Fibroblast of skin of abdomen (primary cell): ENCODE results near the gene C1QB.
"Not testable (repeated sequence)": the region's sequence is repeated elsewhere in the genome, so short reads cannot be mapped to it uniquely, and the experiment has no call there.

Experiments
- DNase-seq: peaks from one replicate; pipeline ENCODE4 v3.0.0-alpha.2; 2013

The C1QB gene

DNA sequence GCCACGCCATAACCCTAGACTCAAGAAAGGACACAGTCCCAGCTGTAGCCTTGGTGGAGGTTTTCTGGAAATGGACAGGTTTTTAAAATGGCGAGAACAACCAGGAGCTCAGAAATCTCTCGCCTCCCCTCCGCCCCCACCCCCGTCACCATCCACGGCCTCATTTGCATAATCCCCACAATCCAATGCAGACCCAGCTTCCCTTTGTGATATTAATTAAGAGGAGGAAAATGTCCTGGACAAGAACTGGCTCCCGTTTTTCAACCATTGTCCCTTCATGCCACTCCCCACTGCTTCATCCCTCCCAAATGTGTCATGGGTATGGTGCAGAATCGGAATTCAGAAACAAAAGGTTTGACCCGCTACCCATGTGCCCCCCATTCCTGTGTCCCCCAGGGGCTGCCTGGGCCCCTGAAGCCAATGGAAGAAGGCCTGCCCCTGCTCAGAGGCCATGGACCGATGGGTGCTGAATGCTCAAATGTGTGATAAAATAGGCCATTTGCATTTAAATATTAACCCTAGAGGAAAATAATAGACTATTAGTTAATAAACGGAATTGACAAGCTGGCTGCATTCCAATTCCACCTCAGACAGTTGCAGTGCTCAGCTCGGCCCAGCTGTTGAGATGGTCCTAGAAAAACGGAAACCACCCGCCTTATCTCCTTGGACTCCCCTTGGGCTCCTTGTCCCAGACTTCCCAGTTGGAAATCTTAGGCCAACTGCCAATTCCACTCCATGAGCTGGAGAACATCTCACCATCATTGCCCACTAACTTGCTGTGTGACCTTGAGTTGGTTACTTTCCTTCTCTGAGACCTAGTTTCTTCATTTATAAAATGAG, 46.9 kb downstream of the C1QB start:
- no peak for DNase-seq

DNA sequence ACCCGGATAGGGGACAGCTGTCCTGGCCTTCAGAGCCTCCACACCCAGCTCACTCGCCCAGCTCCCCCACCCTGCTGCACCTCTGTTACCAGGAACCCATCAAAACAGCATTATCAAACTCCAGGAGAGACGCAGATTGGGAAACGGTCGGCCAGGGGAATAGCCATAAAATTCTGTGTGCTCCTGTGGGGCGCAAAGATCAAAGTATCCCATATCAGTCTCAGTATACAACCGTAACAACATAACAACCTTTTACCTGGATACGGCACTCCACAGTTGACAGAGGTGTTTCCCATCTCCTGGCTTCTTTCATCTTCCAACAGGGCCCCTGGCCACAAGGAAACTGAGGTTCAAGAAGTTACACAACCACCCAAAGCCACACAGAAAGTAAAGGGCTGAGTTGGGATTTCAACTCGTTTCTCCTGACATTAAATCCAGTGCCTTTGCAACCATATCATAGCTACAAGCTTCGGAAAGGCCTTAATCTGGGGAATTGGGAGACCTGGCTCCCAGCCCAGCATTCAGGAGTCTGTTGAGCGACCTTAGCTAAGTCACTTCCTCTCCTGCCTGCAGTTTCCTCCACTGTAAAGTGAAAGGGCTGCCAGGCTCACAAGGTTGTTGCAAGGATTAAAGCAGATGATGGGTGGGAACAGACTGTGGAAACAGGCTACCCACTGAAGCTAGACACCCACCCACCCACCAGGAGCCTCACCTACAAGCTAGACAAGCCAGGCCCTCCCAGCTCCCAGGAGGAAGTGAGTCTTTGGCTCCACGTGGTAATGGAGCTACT, 49.5 kb downstream of the C1QB start:
- DNase-seq: no peak

- peak; percentile 87 for DNase-seq
Observed at GRCh38 chr1:22704440-22705067, 51.5 kb downstream of the C1QB start.

DNA sequence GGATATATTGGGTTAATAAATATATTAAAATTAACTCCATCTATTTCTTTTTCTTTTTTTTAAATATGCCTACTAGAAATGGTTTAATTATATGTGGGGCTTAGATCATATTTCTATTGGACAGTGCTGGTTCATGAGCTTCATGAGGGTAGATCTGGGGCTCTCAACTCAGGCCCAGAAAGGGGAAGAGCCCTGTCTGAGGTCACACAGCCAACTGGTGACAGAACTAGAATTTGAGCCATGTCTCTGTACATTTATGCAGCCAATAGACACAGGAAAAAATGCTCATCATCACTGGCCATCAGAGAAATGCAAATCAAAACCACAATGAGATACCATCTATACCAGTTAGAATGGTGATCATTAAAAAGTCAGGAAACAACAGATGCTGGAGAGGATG, 52.5 kb downstream of the C1QB start:
- no peak for DNase-seq

DNA sequence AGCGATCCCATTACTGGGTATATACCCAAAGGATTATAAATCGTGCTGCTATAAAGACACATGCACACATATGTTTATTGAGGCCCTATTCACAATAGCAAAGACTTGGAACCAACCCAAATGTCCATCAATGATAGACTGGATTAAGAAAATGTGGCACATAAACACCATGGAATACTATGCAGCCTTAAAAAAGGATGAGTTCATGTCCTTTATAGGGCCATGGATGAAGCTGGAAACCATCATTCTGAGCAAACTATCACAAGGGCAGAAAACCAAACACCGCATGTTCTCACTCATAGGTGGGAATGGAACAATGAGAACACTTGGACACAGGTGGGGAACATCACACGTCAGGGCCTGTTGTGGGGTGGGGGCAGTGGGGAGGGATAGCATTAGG, 53.1 kb downstream of the C1QB start:
- DNase-seq: not testable (repeated sequence)

- DNase-seq: no peak
Observed at GRCh38 chr1:22708777-22709176, 55.7 kb downstream of the C1QB start.

DNA sequence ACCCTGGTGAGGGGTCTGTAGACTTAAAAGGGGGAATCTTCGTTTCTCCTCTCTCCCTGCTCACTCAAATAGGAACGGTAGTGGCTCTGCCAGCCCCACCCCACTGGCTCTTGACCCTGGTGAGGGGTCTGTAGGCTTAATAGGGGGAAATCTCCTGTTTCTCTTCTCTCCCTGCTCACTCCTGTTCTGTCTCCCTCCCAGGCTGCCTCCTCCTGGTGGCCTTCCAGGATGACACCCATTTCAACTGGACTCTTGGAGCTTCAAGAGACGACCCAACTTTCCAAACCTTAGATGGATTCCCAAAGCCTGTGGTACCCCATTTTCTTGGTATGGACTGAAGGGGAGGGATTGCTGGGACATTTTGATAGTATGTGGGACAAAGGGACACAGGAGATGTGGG, 56.2 kb downstream of the C1QB start:
- no peak for DNase-seq

DNA sequence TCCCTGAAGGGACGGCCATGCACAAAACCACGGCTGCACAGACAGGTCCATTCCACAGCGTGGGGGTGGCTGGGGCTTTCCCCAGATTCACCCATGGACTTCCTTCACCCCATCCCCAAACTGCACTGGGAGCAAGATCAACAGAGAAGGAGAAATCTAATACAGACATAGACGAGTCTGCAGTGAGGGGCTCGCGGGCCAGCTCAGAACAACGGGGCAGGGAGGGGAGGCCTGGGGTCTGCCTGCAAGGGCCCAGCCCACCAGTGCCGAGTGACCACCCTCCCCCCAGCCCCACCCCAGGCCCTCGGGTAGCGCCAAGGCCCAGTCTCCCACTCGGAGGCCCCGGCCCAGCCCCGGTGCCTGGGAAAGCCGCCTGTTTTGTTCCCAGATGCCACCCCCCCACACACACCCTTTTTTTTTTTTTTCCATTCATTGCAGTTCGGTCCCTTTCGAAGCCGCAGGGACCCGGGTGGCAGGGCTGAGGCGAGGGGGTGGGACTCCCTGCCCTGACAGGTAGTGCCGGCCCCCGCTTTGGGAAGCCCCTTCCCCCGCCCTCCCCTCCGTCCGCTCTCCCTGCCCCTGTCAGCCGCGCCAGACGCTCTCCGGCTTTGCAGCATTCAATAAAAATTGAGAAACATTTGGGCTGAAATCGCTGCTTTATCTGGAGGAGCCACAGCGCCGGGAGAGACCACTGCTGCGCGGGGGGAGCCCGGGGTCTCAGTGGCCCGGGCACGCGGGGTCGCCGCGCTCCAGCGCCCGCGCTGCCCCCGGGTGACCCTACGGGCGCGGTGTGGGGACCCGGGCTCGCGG, 57.1 kb downstream of the C1QB start:
- peak; percentile 76 for DNase-seq

GRCh38 chr1:22710701-22711049, 57.6 kb downstream of the C1QB start, which contains the start of gene EPHB2:
Gene EPHB2 (plus strand): TSS chr1:22710839. CDS start chr1:22710983, 144 bp downstream.
- no peak for DNase-seq

GRCh38 chr1:22711071-22711470, 58.0 kb downstream of the C1QB start:
- no peak for DNase-seq
